Stimulated activated CD8-positive, alpha-beta memory T cell treated with anti-CD3 and anti-CD28 coated beads, Interleukin-7, amount 100 ng/mL, for 1 hour (primary cell): Measurements from ENCODE around the gene PALM.
"Not testable (repeated sequence)": the region's sequence is repeated elsewhere in the genome, so short reads cannot be mapped to it uniquely, and the experiment has no call there.

Experiments
- DNase-seq, 2 donors: peaks; one replicate each; pipeline ENCODE4 v3.0.0-alpha.2; 2020; ENCODE audit warnings: low read depth in 2 of 2

The PALM gene

GRCh38 chr19:729965-730668, 21.4 kb downstream of the PALM start:
- DNase-seq = no peak

- no peak for DNase-seq
Measured at GRCh38 chr19:731000-731399, 22.3 kb downstream of the PALM start.

GRCh38 chr19:732148-733069, 23.7 kb downstream of the PALM start:
- no peak for DNase-seq

GRCh38 chr19:734716-735115, 26.0 kb downstream of the PALM start:
- DNase-seq = no peak

GRCh38 chr19:736125-736524, 27.4 kb downstream of the PALM start:
- no peak for DNase-seq

- peak; percentile 8 to 37 for DNase-seq
Measured at GRCh38 chr19:737591-738093, 28.9 kb downstream of the PALM start.

- no peak for DNase-seq
Measured at GRCh38 chr19:738509-739128, 29.9 kb downstream of the PALM start.

- DNase-seq = no peak
Measured at GRCh38 chr19:739998-740715, 31.4 kb downstream of the PALM start.

GRCh38 chr19:740816-741505, 32.2 kb downstream of the PALM start:
- not testable (repeated sequence) for DNase-seq

- no peak for DNase-seq
Measured at GRCh38 chr19:741506-742131, 32.9 kb downstream of the PALM start.

GRCh38 chr19:742540-743075, 33.9 kb downstream of the PALM start:
- DNase-seq = no peak

GRCh38 chr19:743168-743687, 34.5 kb downstream of the PALM start:
- no peak for DNase-seq

- DNase-seq = not testable (repeated sequence)
Measured at GRCh38 chr19:745138-745537, 36.4 kb downstream of the PALM start.

GRCh38 chr19:746208-746819, 37.6 kb downstream of the PALM start:
- no peak for DNase-seq

- no peak for DNase-seq
Measured at GRCh38 chr19:746956-747355, 38.2 kb downstream of the PALM start.

- DNase-seq = no peak
Measured at GRCh38 chr19:747432-748273, 38.9 kb downstream of the PALM start.

- no peak for DNase-seq
Measured at GRCh38 chr19:748274-748598, 39.5 kb downstream of the PALM start.

- no peak for DNase-seq
Measured at GRCh38 chr19:749811-750210, 41.1 kb downstream of the PALM start.
